HCT116 (cell line): ENCODE results near the gene KRT79. TPM values are rescaled to one million over a fixed set of nuclear protein-coding genes. Genes with fewer than 3 reads are reported as not detected.

Experiments
- ATAC-seq: fragments of 200-7000 bp; cut with Tn5 transposase; 2 replicates; pipeline ENCODE4 v1.9.1; 2020; ENCODE audit warnings: mild to moderate bottlenecking, moderate library complexity
- Bru-seq: library from RNA; stranded (reverse); fragments of 400-500 nt; gene quantifications from one replicate; lab custom pipeline; 2021; lab: Mats Ljungman, UMichigan
- BruChase-seq, 2 experiments: library from RNA; stranded (reverse); fragments of 400-500 nt; gene quantifications; one replicate each; lab custom pipeline; 2021; lab: Mats Ljungman, UMichigan
- BruUV-seq: library from RNA; stranded (reverse); fragments of 400-500 nt; replicated peaks from 2 replicates; lab custom pipeline; 2021; lab: Mats Ljungman, UMichigan
- CTCF ChIA-PET: fragments of 300-600 bp; sonication (Branson Sonifier 250); formaldehyde crosslinking; loops from one replicate; lab custom pipeline; 2021; ENCODE audit warnings: antibody characterized with exemption; lab: Charles Lee
- POLR2A ChIA-PET: fragments of 300-600, 350-600 bp; sonication (Branson Sonifier 250); formaldehyde crosslinking; loops from one replicate; lab custom pipeline; 2021; ENCODE audit warnings: antibody characterized with exemption; lab: Charles Lee
- RAD21 ChIA-PET, 2 experiments: fragments of 300-600 bp; sonication (Branson Sonifier 250); formaldehyde crosslinking; loops; one replicate each; lab custom pipeline; 2023; ENCODE audit warnings: low total read pairs in 2 of 2; ENCODE audit not compliant: uncharacterized antibody in 2 of 2, unreplicated experiment in 2 of 2, low non-redundant PET in 1 of 2; lab: Charles Lee
- DNase-seq: peaks from one replicate; pipeline ENCODE4 v3.0.0-alpha.2; 2010; ENCODE audit warnings: low read depth, low spot score
- H2AFZ ChIP-seq: fragments of 200-600 bp; shearing (Covaris generic), sonication (generic); 2 replicates; pipeline ENCODE4 v1.6.1; 2017; ENCODE audit warnings: low read depth, mixed run types, mixed read lengths, antibody characterized with exemption, low read length; ENCODE audit not compliant: poor library complexity, severe bottlenecking
- H3K27ac ChIP-seq: 2 replicates; pipeline ENCODE4 v1.5.1; 2012; ENCODE audit warnings: low read depth, low read length
- H3K27me3 ChIP-seq: fragments of 200-600 bp; sonication (generic); 2 replicates; pipeline ENCODE4 v1.6.1; 2016; ENCODE audit warnings: mixed run types, low read length, mixed read lengths; ENCODE audit not compliant: insufficient read depth
- H3K36me3 ChIP-seq, 2 experiments: fragments of 200-500 bp in 1 of 2; fragments of 200-600 bp in 1 of 2; sonication (Bioruptor generic) in 1 of 2; sonication (generic) in 1 of 2; 2 replicates each; pipeline versions ENCODE4 v1.5.1 to v1.6.1; 2014 to 2016; ENCODE audit warnings: low read length in 2 of 2, inconsistent platforms in 1 of 2, mixed read lengths in 1 of 2, mixed run types in 1 of 2; ENCODE audit not compliant: insufficient read depth in 2 of 2, control insufficient read depth in 1 of 2
- H3K4me1 ChIP-seq, 2 experiments: fragments of 200-600 bp in 1 of 2; sonication (generic) in 1 of 2; 2 replicates each; pipeline versions ENCODE4 v1.5.1 to v1.6.1; 2012 to 2017; ENCODE audit warnings: low read length in 2 of 2, inconsistent platforms in 1 of 2, mild to moderate bottlenecking in 1 of 2, mixed read lengths in 1 of 2, mixed run types in 1 of 2, moderate library complexity in 1 of 2; ENCODE audit not compliant: insufficient read depth in 2 of 2, control insufficient read depth in 1 of 2
- H3K4me2 ChIP-seq: fragments of 200-600 bp; sonication (generic); 2 replicates; pipeline ENCODE4 v1.6.1; 2017; ENCODE audit warnings: mixed run types, low read length, mixed read lengths
- H3K4me3 ChIP-seq, 2 experiments: fragments of 200-600 bp in 1 of 2; sonication (generic) in 1 of 2; replicated peaks in 1 of 2; 2 replicates each; pipeline ENCODE4 v1.5.1; 2011 to 2016; ENCODE audit warnings: low read length in 2 of 2, control low read depth in 1 of 2, low read depth in 1 of 2, mild to moderate bottlenecking in 1 of 2, mixed read lengths in 1 of 2, mixed run types in 1 of 2
- H3K79me2 ChIP-seq: fragments of 200-600 bp; sonication (generic); 2 replicates; pipeline ENCODE4 v1.6.1; 2017; ENCODE audit warnings: mild to moderate bottlenecking, mixed run types, low read length, moderate library complexity, mixed read lengths; ENCODE audit not compliant: insufficient read depth
- H3K9ac ChIP-seq: fragments of 200-600 bp; sonication (generic); 2 replicates; pipeline ENCODE4 v1.6.1; 2016; ENCODE audit warnings: low read length, mixed read lengths
- H3K9me2 ChIP-seq: fragments of 200-600 bp; sonication (generic), shearing (Covaris generic); 2 replicates; pipeline ENCODE4 v1.6.1; 2017; ENCODE audit warnings: mixed run types, mild to moderate bottlenecking, moderate library complexity; ENCODE audit not compliant: insufficient read depth
- H3K9me3 ChIP-seq, 2 experiments: fragments of 200-500 bp in 1 of 2; fragments of 200-600 bp in 1 of 2; sonication (Bioruptor generic) in 1 of 2; sonication (generic) in 1 of 2; 2 replicates each; pipeline ENCODE4 v1.6.1; 2014 to 2017; ENCODE audit warnings: low read length in 2 of 2, mixed read lengths in 2 of 2, inconsistent platforms in 1 of 2, low read depth in 1 of 2, mild to moderate bottlenecking in 1 of 2, mixed run types in 1 of 2, moderate library complexity in 1 of 2; ENCODE audit not compliant: control insufficient read depth in 1 of 2, insufficient read depth in 1 of 2
- H4K20me1 ChIP-seq: fragments of 200-600 bp; sonication (generic), shearing (Covaris generic); 2 replicates; pipeline ENCODE4 v1.6.1; 2017; ENCODE audit warnings: mixed run types, mild to moderate bottlenecking, moderate library complexity; ENCODE audit not compliant: insufficient read depth
- ATF3 ChIP-seq: IDR thresholded peaks from 2 replicates; pipeline ENCODE4 v1.6.1; 2012
- CTCF ChIP-seq, 3 experiments: fragments of 200-600 bp in 1 of 3; sonication (generic) in 1 of 3; IDR thresholded peaks in 2 of 3; conservative IDR thresholded peaks in 1 of 3; 2 replicates each; pipeline ENCODE4 v1.5.1; 2012 to 2017; ENCODE audit warnings: low read depth in 2 of 3, low read length in 2 of 3, antibody characterized with exemption in 1 of 3, borderline replicate concordance in 1 of 3, control low read depth in 1 of 3, mild to moderate bottlenecking in 1 of 3, mixed read lengths in 1 of 3, mixed run types in 1 of 3, moderate library complexity in 1 of 3; ENCODE audit not compliant: insufficient read depth in 1 of 3
- ELF1 ChIP-seq: IDR thresholded peaks from 2 replicates; pipeline ENCODE4 v1.6.1; 2012; ENCODE audit warnings: low read depth, borderline replicate concordance
- EZH2 ChIP-seq: fragments of 200-600 bp; sonication (generic); IDR thresholded peaks from 2 replicates; pipeline ENCODE4 v1.6.1; 2017; ENCODE audit warnings: antibody characterized with exemption, mixed run types
- FOSL1 ChIP-seq: IDR thresholded peaks from 2 replicates; pipeline ENCODE4 v1.6.1; 2012; ENCODE audit warnings: low read depth
- JUND ChIP-seq: IDR thresholded peaks from 2 replicates; pipeline ENCODE4 v1.6.1; 2012
- MAX ChIP-seq: IDR thresholded peaks from 2 replicates; pipeline ENCODE4 v1.6.1; 2012
- POLR2A ChIP-seq: IDR thresholded peaks from 2 replicates; pipeline ENCODE4 v1.7.0; 2011; ENCODE audit warnings: borderline replicate concordance; ENCODE audit not compliant: insufficient read depth, insufficient read length; ENCODE audit errors: extremely low read depth
- POLR2AphosphoS5 ChIP-seq: IDR thresholded peaks from 2 replicates; pipeline ENCODE4 v1.6.1; 2011; ENCODE audit warnings: mild to moderate bottlenecking, low read depth, low read length, moderate library complexity
- REST ChIP-seq: IDR thresholded peaks from 2 replicates; pipeline ENCODE4 v1.6.1; 2012; ENCODE audit warnings: low read depth
- SP1 ChIP-seq: IDR thresholded peaks from 2 replicates; pipeline ENCODE4 v1.6.1; 2012; ENCODE audit warnings: low read depth
- SRF ChIP-seq: IDR thresholded peaks from 2 replicates; pipeline ENCODE4 v1.6.1; 2012; ENCODE audit warnings: low read depth
- ZBTB33 ChIP-seq: IDR thresholded peaks from 2 replicates; pipeline ENCODE4 v1.6.1; 2011; ENCODE audit warnings: mild to moderate bottlenecking, low read length, moderate library complexity; ENCODE audit not compliant: insufficient replicate concordance; ENCODE audit errors: extremely low read depth
- ZNF274 ChIP-seq: fragments of 200-500 bp; sonication (Bioruptor generic); IDR thresholded peaks from 2 replicates; pipeline ENCODE4 v1.6.1; 2014; ENCODE audit warnings: mild to moderate bottlenecking, low read depth, low read length, inconsistent platforms
- intact Hi-C: fragments of 100-400 bp; cut with micrococcal nuclease; formaldehyde crosslinking; loops from 2 replicates; pipeline ENCODE4 v1.10.0; 2022
- long read RNA-seq: library from polyadenylated mRNA; unstranded; transcript quantifications from one replicate; pipeline ENCODE4 v2.0.0, GENCODE V29; 2021; ENCODE audit not compliant: unreplicated experiment
- polyA plus RNA-seq: library from polyadenylated mRNA; unstranded; fragments of >200 nt; gene quantifications from 2 replicates; pipeline ENCODE4 v1.2.1, GENCODE V29; 2012; ENCODE audit warnings: missing spikeins
- total RNA-seq: library from RNA; stranded (reverse); gene quantifications from one replicate; pipeline ENCODE4 v1.2.1, GENCODE V29; 2021; ENCODE audit not compliant: unreplicated experiment

Gene KRT79
- not detected for total RNA-seq
- polyA plus RNA-seq: not detected in 2 replicates
- Bru-seq, nascent RNA: percentile 6 among the genes with signal in this experiment
- BruChase-seq, experiment 1, labeled RNA remaining after a 6-hour chase: not detected
- percentile 6 among the genes with signal in this experiment for BruChase-seq, experiment 2, labeled RNA remaining after a 2-hour chase
- long read RNA-seq: 0 reads

- intact Hi-C loops: no loop called here
- POLR2A ChIA-PET: no interaction called here
- peaks cover 0 to 18% of the 10 kb centered on the region in 2 experiments; a peak in 2 of 4 replicates for H3K4me1 ChIP-seq
- RAD21 ChIA-PET: no interaction called here
- no peak within 1 kb of the TSS for H3K27ac ChIP-seq
- H3K4me2 ChIP-seq: no peak within 1 kb of the TSS
- DNase-seq (no peak), ATAC-seq (no peak)
- H3K9me2 ChIP-seq: no peaks in the 10 kb centered on the region
- H4K20me1 ChIP-seq: no peaks in the 10 kb centered on the region
- no peak within 1 kb of the TSS for H3K4me3 ChIP-seq
- no peaks in the 10 kb centered on the region for H3K79me2 ChIP-seq
- CTCF ChIA-PET: no interaction called here
- TF ChIP-seq ATF3 (no peak), MAX (no peak), CTCF (IDR thresholded peaks at IDR 0.05 in 2 of 3, conservative IDR thresholded peaks at IDR 0.05 in 1 of 3; ENCODE audit: borderline replicate concordance in 1 of 3, insufficient read depth in 1 of 3, low read depth in 2 of 3, low read length in 2 of 3) (no peak), POLR2AphosphoS5 (no peak), ELF1 (no peak), ZBTB33 (no peak), SP1 (no peak), SRF (no peak), POLR2A (no peak), REST (no peak), FOSL1 (no peak), ZNF274 (no peak), EZH2 (no peak), JUND (no peak)
- H3K27me3 ChIP-seq: no peaks in the 10 kb centered on the region
- H3K36me3 ChIP-seq: no peaks in the 10 kb centered on the region
- H2AFZ ChIP-seq: no peak within 1 kb of the TSS
- H3K9me3 ChIP-seq: no peaks in the 10 kb centered on the region
- no TSS peak for BruUV-seq
- no peak within 1 kb of the TSS for H3K9ac ChIP-seq
Observed at GRCh38 chr12:52833922-52834726, at the start of gene KRT79. Gene KRT79 (minus strand): TSS chr12:52834311. CDS start chr12:52834260, 51 bp downstream.
